Epithelial cell of esophagus (primary cell): ENCODE results near the gene PCTP.

Experiments used
- DNase-seq: peaks from one replicate; pipeline ENCODE4 v3.0.0; 2010; ENCODE audit warnings: low read depth
- H3K4me3 ChIP-seq: 2 replicates; pipeline ENCODE4 v1.5.1; 2011; ENCODE audit warnings: mild to moderate bottlenecking, low read length, control low read depth
- TF ChIP-seq, protein P1 (sequence below): IDR thresholded peaks from 2 replicates; pipeline ENCODE4 v1.5.1; 2011; ENCODE audit warnings: low read depth, mild to moderate bottlenecking, low read length, control low read depth, inconsistent platforms; ENCODE audit not compliant: insufficient read depth; ENCODE audit errors: missing control alignments

Gene PCTP

GRCh38 chr17:55709440-55709839 lies 41.4 kb upstream of the PCTP start:
- TF ChIP-seq, protein P1, sequence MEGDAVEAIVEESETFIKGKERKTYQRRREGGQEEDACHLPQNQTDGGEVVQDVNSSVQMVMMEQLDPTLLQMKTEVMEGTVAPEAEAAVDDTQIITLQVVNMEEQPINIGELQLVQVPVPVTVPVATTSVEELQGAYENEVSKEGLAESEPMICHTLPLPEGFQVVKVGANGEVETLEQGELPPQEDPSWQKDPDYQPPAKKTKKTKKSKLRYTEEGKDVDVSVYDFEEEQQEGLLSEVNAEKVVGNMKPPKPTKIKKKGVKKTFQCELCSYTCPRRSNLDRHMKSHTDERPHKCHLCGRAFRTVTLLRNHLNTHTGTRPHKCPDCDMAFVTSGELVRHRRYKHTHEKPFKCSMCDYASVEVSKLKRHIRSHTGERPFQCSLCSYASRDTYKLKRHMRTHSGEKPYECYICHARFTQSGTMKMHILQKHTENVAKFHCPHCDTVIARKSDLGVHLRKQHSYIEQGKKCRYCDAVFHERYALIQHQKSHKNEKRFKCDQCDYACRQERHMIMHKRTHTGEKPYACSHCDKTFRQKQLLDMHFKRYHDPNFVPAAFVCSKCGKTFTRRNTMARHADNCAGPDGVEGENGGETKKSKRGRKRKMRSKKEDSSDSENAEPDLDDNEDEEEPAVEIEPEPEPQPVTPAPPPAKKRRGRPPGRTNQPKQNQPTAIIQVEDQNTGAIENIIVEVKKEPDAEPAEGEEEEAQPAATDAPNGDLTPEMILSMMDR: no peak
- DNase-seq: no peak
- H3K4me3 ChIP-seq: no peak overlapping the region

GRCh38 chr17:55709984-55710383 lies 40.9 kb upstream of the PCTP start:
- TF ChIP-seq, protein P1: no peak
- H3K4me3 ChIP-seq: no peak overlapping the region
- DNase-seq: no peak

GRCh38 chr17:55710410-55710809 lies 40.4 kb upstream of the PCTP start:
- peak; percentile 68 for DNase-seq
- H3K4me3 ChIP-seq: no peak overlapping the region
- TF ChIP-seq, protein P1: no peak

GRCh38 chr17:55710829-55711496 lies 39.9 kb upstream of the PCTP start:
- H3K4me3 ChIP-seq: no peak overlapping the region
- DNase-seq: no peak
- TF ChIP-seq, protein P1: no peak

GRCh38 chr17:55717432-55717831 lies 33.4 kb upstream of the PCTP start:
- no peak for DNase-seq
- TF ChIP-seq, protein P1: no peak
- H3K4me3 ChIP-seq: no peak overlapping the region

GRCh38 chr17:55717898-55718735 lies 32.7 kb upstream of the PCTP start:
- TF ChIP-seq, protein P1: peak; percentile 73
- H3K4me3 ChIP-seq: no peak overlapping the region
- DNase-seq: peak; percentile 77
